Neural cell (in vitro differentiated cells): Measurements from ENCODE around the gene USP32. TPM values are rescaled to one million over a fixed set of nuclear protein-coding genes. Genes with fewer than 3 reads are reported as not detected.
"Not testable (repeated sequence)": the region's sequence is repeated elsewhere in the genome, so short reads cannot be mapped to it uniquely, and the experiment has no call there.

Source experiments
- H2AFZ ChIP-seq: fragments of 200-600, 300-800 bp; sonication (generic), shearing (Covaris generic); 2 replicates; pipeline ENCODE4 v1.6.0; 2014; ENCODE audit warnings: low read depth, mild to moderate bottlenecking, antibody characterized with exemption, low read length, moderate library complexity
- H3F3A ChIP-seq: fragments of 200-600 bp; shearing (Covaris generic); 2 replicates; pipeline ENCODE4 v1.6.1; 2016; ENCODE audit warnings: mild to moderate bottlenecking, moderate library complexity, mixed read lengths, antibody characterized with exemption, low read length; ENCODE audit not compliant: insufficient read depth, poor library complexity, severe bottlenecking
- H3K27ac ChIP-seq: fragments of 200-600, 300-800 bp; sonication (generic), shearing (Covaris generic); 2 replicates; pipeline ENCODE4 v1.5.1; 2014; ENCODE audit warnings: mild to moderate bottlenecking, low read length, moderate library complexity
- H3K27me3 ChIP-seq: fragments of 300-800, 200-600 bp; sonication (generic), shearing (Covaris generic); 2 replicates; pipeline ENCODE4 v1.6.0; 2014; ENCODE audit warnings: mild to moderate bottlenecking, low read depth, low read length, moderate library complexity; ENCODE audit not compliant: insufficient read depth
- H3K36me3 ChIP-seq: fragments of 300-800, 200-600 bp; sonication (generic), shearing (Covaris generic); 2 replicates; pipeline ENCODE4 v1.5.1; 2014; ENCODE audit warnings: mild to moderate bottlenecking, antibody characterized with exemption, low read length, moderate library complexity; ENCODE audit not compliant: insufficient read depth
- H3K4me2 ChIP-seq: fragments of 300-800, 200-600 bp; sonication (generic), shearing (Covaris generic); 2 replicates; pipeline ENCODE4 v1.6.0; 2014; ENCODE audit warnings: mild to moderate bottlenecking, low read length
- H3K4me3 ChIP-seq: fragments of 300-800, 200-600 bp; sonication (generic), shearing (Covaris generic); 2 replicates; pipeline ENCODE4 v1.5.1; 2014; ENCODE audit warnings: mild to moderate bottlenecking, low read length, moderate library complexity
- H3K79me2 ChIP-seq: fragments of 200-600 bp; shearing (Covaris generic); replicated peaks from 2 replicates; pipeline ENCODE4 v1.6.0; 2014; ENCODE audit warnings: mild to moderate bottlenecking, low read length, moderate library complexity; ENCODE audit not compliant: insufficient read depth
- H3K9ac ChIP-seq: fragments of 300-800, 200-600 bp; sonication (generic), shearing (Covaris generic); 2 replicates; pipeline ENCODE4 v1.6.1; 2016; ENCODE audit warnings: mild to moderate bottlenecking, low read length, mixed read lengths
- H3K9me2 ChIP-seq: fragments of 200-600 bp; shearing (Covaris generic); 2 replicates; pipeline ENCODE4 v1.6.1; 2016; ENCODE audit warnings: mild to moderate bottlenecking, low read length, mixed read lengths; ENCODE audit not compliant: insufficient read depth
- H3K9me3 ChIP-seq: fragments of 200-600, 300-800 bp; sonication (generic), shearing (Covaris generic); 2 replicates; pipeline ENCODE4 v1.6.1; 2016; ENCODE audit warnings: mild to moderate bottlenecking, mixed run types, low read length, moderate library complexity, mixed read lengths
- H4K20me1 ChIP-seq: fragments of 200-600 bp; shearing (Covaris generic); 2 replicates; pipeline ENCODE4 v1.6.1; 2016; ENCODE audit warnings: mild to moderate bottlenecking, mixed run types; ENCODE audit not compliant: insufficient read depth
- CTCF ChIP-seq: fragments of 450-650 bp; IDR thresholded peaks from 2 replicates; pipeline ENCODE4 v1.5.1; 2014; ENCODE audit warnings: antibody characterized with exemption, mild to moderate bottlenecking, moderate library complexity; ENCODE audit not compliant: poor library complexity, severe bottlenecking
- EP300 ChIP-seq: fragments of 450-650 bp; conservative IDR thresholded peaks from 2 replicates; pipeline ENCODE4 v1.6.1; 2014; ENCODE audit warnings: antibody characterized with exemption, mild to moderate bottlenecking, moderate library complexity; ENCODE audit not compliant: poor library complexity, severe bottlenecking
- EZH2 ChIP-seq: fragments of 200-600, 300-800 bp; shearing (Covaris generic), sonication (generic); IDR thresholded peaks from 2 replicates; pipeline ENCODE4 v1.6.1; 2014; ENCODE audit warnings: antibody characterized with exemption, low read length, borderline replicate concordance, mild to moderate bottlenecking; ENCODE audit not compliant: insufficient read depth, poor library complexity, severe bottlenecking
- MXI1 ChIP-seq: fragments of 450-650 bp; conservative IDR thresholded peaks from 2 replicates; pipeline ENCODE4 v1.6.1; 2014; ENCODE audit warnings: antibody characterized with exemption, mild to moderate bottlenecking; ENCODE audit not compliant: poor library complexity, severe bottlenecking
- POLR2AphosphoS5 ChIP-seq: IDR thresholded peaks from 2 replicates; pipeline ENCODE4 v1.6.1; 2012
- RAD21 ChIP-seq: fragments of 450-650 bp; conservative IDR thresholded peaks from 2 replicates; pipeline ENCODE4 v1.6.1; 2014; ENCODE audit warnings: antibody characterized with exemption, mild to moderate bottlenecking, moderate library complexity
- SMC3 ChIP-seq: fragments of 450-650 bp; conservative IDR thresholded peaks from 2 replicates; pipeline ENCODE4 v1.6.1; 2014; ENCODE audit warnings: antibody characterized with exemption, mild to moderate bottlenecking, moderate library complexity; ENCODE audit not compliant: poor library complexity
- polyA plus RNA-seq: library from polyadenylated mRNA; depleted of rRNA; stranded (reverse); fragments of >200 nt; gene quantifications from 2 replicates; pipeline ENCODE4 v1.2.3, GENCODE V29; 2014

The USP32 gene
- polyA plus RNA-seq, 1 donor from 2014 or later: 25.7 TPM

- TF ChIP-seq MXI1 (no peak), RAD21 (no peak), EP300 (no peak), CTCF (no peak), POLR2AphosphoS5 (no peak), SMC3 (no peak), EZH2 (no peak)
- Histone ChIP-seq H2AFZ (no peak overlapping the region), H3K4me2 (no peak overlapping the region), H4K20me1 (no peaks in the 10 kb centered on the region), H3K27ac (no peak overlapping the region), H3K9me3 (no peaks in the 10 kb centered on the region), H3K9ac (no peak overlapping the region), H3K27me3 (no peaks in the 10 kb centered on the region), H3K4me3 (no peak overlapping the region), H3K79me2 (peaks cover 56% of the 10 kb centered on the region), H3F3A (peaks cover 6% of the 10 kb centered on the region), H3K36me3 (no peaks in the 10 kb centered on the region), H3K9me2 (no peaks in the 10 kb centered on the region)
Measured at GRCh38 chr17:60386147-60387058, 5.5 kb downstream of the USP32 start.

GRCh38 chr17:60384921-60385320 is 7.0 kb downstream of the USP32 start:
- H3K36me3 ChIP-seq, H3K9me3 ChIP-seq, H4K20me1 ChIP-seq, H3F3A ChIP-seq, H3K9me2 ChIP-seq, H2AFZ ChIP-seq, H3K4me2 ChIP-seq, H3K4me3 ChIP-seq, H3K27me3 ChIP-seq, H3K9ac ChIP-seq, H3K27ac ChIP-seq: not testable (repeated sequence)
- H3K79me2 ChIP-seq: peaks cover 42% of the 10 kb centered on the region

GRCh38 chr17:60383379-60383778 is 8.6 kb downstream of the USP32 start:
- H2AFZ ChIP-seq: no peak overlapping the region
- no peak for TF ChIP-seq SMC3
- H3K9ac ChIP-seq: no peak overlapping the region
- no peaks in the 10 kb centered on the region for H4K20me1 ChIP-seq
- no peaks in the 10 kb centered on the region for H3K9me2 ChIP-seq
- H3K9me3 ChIP-seq: no peaks in the 10 kb centered on the region
- H3K36me3 ChIP-seq: no peaks in the 10 kb centered on the region
- no peaks in the 10 kb centered on the region for H3K27me3 ChIP-seq
- H3K4me2 ChIP-seq: no peak overlapping the region
- no peak overlapping the region for H3K4me3 ChIP-seq
- H3K27ac ChIP-seq: no peak overlapping the region
- H3F3A ChIP-seq: no peaks in the 10 kb centered on the region
- peaks cover 28% of the 10 kb centered on the region for H3K79me2 ChIP-seq
